NCI-H2107 (cell line): ENCODE results near the gene BMP6.
"Not testable (repeated sequence)": the region's sequence is repeated elsewhere in the genome, so short reads cannot be mapped to it uniquely, and the experiment has no call there.

Experiments
- DNase-seq: peaks from one replicate; lab custom pipeline; 2025; lab: John Stamatoyannopoulos, UW

The BMP6 gene

GRCh38 chr6:7887278-7887991 is 161.5 kb downstream of the BMP6 start:
- no peak for DNase-seq

- no peak for DNase-seq
Observed at GRCh38 chr6:7888587-7889357, 162.9 kb downstream of the BMP6 start.

- DNase-seq = no peak
Observed at GRCh38 chr6:7891078-7891872, 165.4 kb downstream of the BMP6 start.

- DNase-seq = not testable (repeated sequence)
Observed at GRCh38 chr6:7892367-7892766, 166.5 kb downstream of the BMP6 start.

- DNase-seq = no peak
Observed at GRCh38 chr6:7893342-7893741, 167.4 kb downstream of the BMP6 start.

- DNase-seq = no peak
Observed at GRCh38 chr6:7894262-7895124, 168.6 kb downstream of the BMP6 start.

- DNase-seq = no peak
Observed at GRCh38 chr6:7895125-7895423, 169.2 kb downstream of the BMP6 start.

GRCh38 chr6:7896465-7896987 is 170.6 kb downstream of the BMP6 start:
- peak; percentile 14 for DNase-seq

- DNase-seq = no peak
Observed at GRCh38 chr6:7897461-7898192, 171.7 kb downstream of the BMP6 start.

GRCh38 chr6:7898193-7898586 is 172.3 kb downstream of the BMP6 start:
- DNase-seq = not testable (repeated sequence)

GRCh38 chr6:7899101-7899888 is 173.4 kb downstream of the BMP6 start:
- no peak for DNase-seq

- no peak for DNase-seq
Observed at GRCh38 chr6:7899889-7900213, 174.0 kb downstream of the BMP6 start.

- no peak for DNase-seq
Observed at GRCh38 chr6:7900621-7901020, 174.7 kb downstream of the BMP6 start.

GRCh38 chr6:7901056-7901455 is 175.2 kb downstream of the BMP6 start:
- no peak for DNase-seq

GRCh38 chr6:7901780-7902179 is 175.9 kb downstream of the BMP6 start:
- no peak for DNase-seq

GRCh38 chr6:7902221-7902620 is 176.3 kb downstream of the BMP6 start:
- no peak for DNase-seq

GRCh38 chr6:7902867-7903266 is 177.0 kb downstream of the BMP6 start:
- no peak for DNase-seq

GRCh38 chr6:7903673-7904072 is 177.8 kb downstream of the BMP6 start:
- DNase-seq = no peak

- no peak for DNase-seq
Observed at GRCh38 chr6:7904654-7905319, 178.9 kb downstream of the BMP6 start.

GRCh38 chr6:7905416-7905815 is 179.5 kb downstream of the BMP6 start:
- DNase-seq = no peak
